Stimulated activated CD8-positive, alpha-beta memory T cell treated with anti-CD3 and anti-CD28 coated beads, Interleukin-12 subunit alpha, Interleukin-12 subunit beta, amount 100 ng/mL, for 4 hours (primary cell): ENCODE results near the gene CDS2.

Experiments used
- DNase-seq: peaks from one replicate; pipeline ENCODE4 v3.0.0-alpha.2; 2020; ENCODE audit warnings: low read depth

Gene CDS2

GRCh38 chr20:5119435-5120184 lies 7.2 kb upstream of the CDS2 start, which contains the start of gene PCNA:
PCNA (minus strand) TSS chr20:5119958; CDS start chr20:5119798, 160 bp downstream.
- peak; percentile 91 for DNase-seq

DNA sequence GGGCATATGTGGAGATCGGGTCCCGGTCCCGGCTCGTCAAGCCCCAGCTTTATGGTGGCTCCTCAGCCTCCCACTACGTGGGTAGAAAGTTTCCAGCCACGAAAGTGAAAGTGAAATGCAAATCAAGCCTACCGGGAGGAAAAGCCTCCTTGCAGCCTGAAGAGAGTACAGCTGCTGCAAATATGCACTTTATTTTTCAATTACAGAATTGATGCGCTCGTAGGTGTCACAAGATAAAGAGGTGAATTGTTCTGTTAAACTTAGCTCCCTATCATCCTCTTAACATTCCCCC lies 6.7 kb upstream of the CDS2 start:
- DNase-seq, result no peak

DNA sequence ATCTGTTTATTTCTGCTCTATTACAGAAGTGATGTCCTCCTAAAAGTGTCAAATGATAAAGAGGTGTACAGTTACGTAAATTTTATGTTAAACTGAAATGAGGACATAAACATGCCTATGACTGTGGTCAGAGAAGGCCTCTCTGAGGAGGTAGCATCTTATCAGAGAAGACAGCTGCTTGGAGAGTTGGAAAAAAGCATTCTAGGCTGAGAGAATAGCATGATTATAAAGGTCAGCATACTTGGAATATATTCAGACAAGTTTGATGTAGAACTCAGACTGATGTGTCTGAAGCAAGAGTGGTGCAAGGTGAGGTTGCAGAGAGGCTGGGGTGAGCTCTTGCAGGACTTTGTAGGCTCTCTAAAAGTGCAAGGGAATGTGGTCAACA lies 3.9 kb upstream of the CDS2 start:
- DNase-seq, result no peak

- peak; percentile 39 for DNase-seq
Measured at GRCh38 chr20:5127204-5127858, 523 bp downstream of the CDS2 start.

DNA sequence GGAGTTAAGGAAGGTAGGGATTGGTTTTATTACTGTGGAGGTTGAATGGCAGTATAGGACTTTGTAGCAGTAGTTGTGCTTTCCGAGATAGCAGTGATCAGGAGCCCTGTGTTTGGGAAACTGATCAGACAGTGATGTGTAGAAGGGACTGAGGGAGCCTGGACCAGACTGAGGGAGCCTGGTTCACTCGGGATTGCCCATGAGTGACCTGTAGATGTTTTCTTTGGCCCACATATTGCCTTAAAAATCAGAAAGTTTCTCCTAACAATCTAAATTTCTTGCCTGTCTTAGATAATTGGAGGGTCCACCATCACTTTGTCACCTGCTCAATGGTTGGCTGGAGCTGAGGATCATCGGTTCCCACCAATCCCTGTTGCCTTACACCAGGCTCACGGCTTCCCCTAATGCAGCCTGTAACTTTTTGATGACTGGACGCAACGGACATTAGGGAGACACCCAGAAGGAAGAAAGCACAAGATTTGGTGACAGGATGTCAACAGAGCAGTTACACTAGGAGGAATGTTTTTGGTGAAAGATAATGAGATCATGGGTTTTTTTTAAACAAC lies 1.1 kb downstream of the CDS2 start:
- no peak for DNase-seq

DNA sequence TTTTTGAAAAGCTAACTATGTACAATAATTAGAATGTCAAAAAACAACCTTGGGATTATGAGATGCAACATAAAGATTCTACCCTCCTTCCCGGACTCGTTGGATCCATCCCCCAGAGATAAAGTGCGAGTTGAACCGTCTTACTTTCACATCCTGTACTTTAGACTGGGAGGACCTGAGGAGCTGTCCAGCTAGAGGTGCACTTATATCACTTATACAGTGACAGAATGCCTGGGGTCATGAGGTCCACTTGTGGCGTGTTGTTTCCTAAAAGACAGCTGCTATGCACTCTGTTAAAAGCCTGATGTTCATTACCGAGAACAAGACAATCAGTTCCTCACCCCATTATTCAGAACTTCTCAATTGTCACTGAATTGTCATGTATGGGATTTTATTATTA lies 2.1 kb downstream of the CDS2 start:
- DNase-seq, result no peak

DNA sequence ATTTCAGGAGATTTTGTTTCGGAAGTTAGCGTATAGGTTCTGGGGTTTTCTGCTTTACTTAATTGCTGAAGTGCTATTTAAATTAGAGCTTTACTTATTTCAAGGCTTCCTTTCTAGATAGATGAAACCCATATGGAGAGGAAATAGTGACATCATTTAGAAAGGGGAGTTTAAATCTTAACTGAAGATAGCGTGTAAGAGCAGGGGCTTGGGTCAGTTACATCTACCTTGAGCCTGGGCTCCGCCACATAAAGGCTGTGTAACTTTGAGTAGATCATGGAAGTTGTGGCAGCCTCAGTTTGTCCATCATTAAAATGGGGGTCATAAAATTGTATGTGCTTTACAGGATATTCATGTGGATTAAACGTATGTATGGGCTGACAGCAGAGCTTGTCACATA lies 4.7 kb downstream of the CDS2 start:
- no peak for DNase-seq

- no peak for DNase-seq
Measured at GRCh38 chr20:5133998-5134397, 7.2 kb downstream of the CDS2 start.

DNA sequence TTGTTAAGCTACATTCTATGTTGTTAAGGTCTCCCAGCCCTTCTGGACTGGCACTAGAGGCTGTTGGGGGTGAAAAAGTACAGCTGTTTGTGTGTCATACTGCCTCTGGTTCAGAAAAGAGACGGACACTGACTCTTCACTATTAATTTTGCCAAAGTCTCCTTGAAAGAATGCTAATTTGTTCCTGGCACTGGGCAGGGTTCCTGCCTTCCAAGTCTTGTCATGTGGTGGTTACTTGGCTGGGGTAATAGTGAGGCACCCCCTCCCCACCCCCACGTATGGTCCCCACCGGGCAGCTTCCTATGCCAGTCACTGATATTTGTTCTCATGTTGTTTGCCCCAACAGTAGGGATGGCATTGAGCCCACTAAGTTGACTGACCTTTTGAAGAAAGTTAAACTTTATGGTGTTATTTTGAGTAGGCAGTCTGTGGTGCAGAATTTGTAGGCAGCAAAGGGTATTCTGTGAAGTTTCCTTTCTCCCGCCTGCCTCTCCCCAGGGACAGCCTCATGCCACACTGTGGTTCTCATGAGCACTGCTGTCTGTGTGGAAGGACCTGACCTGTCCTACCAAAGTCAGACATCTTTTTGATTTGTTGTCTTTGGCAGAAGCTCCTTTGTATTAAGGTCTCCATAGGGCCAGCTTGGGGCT lies 8.7 kb downstream of the CDS2 start:
- DNase-seq, result no peak

DNA sequence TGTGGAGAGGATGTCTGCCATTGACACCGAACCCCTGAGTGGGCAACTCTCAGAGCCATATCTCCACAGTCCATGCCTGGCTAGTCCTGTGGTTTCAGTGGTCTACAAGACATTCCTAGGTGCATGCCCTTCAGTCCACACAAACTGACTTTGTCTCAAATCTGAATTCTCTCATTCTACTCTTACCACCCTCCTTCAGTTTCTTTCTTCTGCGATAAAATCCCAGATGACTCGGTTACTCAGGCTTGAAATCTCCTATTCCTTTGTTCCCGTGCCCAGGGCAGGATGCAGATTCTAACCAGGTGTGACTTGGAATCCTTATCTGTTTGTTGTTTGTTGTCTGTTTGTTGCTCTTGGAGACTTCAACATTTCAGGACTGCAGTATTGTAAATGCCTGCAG lies 9.3 kb downstream of the CDS2 start:
- DNase-seq, result no peak

DNA sequence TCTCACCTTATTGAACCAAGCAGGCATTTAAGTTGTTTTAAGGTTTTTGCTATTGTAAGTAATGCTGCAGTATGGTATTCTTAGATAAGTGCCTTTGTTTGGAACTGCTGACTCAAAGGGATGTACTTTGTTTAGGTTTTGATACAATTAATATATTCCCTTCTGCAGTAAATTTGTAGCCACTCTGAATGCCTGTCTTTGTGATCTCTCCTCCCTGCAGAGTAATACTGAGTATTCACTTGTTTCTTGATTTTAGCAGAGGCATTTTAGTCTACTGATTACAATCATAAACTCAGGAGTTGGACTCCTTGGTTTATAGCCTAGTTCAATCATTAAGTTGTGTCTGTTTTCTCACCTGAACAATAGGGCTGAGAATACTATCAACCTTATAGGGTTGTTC lies 13.4 kb downstream of the CDS2 start:
- DNase-seq, result no peak

GRCh38 chr20:5141615-5142014 lies 14.8 kb downstream of the CDS2 start:
- DNase-seq, result no peak

- DNase-seq, result no peak
Measured at GRCh38 chr20:5143851-5144250, 17.0 kb downstream of the CDS2 start.

DNA sequence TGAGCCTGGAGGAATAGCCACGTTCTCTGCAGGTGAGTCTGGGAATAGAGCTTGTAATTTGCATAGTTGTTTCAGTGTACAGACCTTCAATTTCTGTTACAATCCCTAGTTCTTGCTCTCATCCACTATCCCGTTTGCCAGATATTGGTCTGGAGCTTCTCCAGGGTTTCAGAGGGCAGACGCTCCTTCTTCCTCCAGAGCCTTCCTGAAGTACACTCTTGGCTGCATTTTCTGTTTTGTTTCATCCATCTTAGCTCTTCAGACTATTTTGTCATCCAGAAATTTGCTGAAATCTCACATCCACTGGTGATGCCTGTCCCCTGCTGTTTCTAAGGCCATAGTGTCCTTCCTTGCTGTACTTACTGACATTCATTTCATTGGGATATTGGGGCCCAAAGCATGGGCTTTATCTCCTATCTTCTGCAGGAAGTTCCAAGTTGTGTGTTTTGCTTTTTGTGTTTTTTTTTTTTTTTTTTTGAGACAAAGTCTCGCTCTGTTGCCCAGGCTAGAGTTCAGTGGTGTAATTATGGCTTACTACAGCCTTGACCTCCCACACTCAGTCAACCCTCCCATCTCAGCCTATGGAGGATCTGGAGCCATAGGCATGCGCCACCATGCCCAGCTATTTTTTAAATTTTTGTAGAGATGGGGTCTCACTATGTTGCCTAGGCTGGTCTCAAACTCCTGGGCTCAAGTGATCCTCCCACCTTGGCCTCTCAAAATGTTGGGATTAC lies 18.7 kb downstream of the CDS2 start:
- DNase-seq, result no peak

GRCh38 chr20:5146099-5146668 lies 19.4 kb downstream of the CDS2 start:
- no peak for DNase-seq

DNA sequence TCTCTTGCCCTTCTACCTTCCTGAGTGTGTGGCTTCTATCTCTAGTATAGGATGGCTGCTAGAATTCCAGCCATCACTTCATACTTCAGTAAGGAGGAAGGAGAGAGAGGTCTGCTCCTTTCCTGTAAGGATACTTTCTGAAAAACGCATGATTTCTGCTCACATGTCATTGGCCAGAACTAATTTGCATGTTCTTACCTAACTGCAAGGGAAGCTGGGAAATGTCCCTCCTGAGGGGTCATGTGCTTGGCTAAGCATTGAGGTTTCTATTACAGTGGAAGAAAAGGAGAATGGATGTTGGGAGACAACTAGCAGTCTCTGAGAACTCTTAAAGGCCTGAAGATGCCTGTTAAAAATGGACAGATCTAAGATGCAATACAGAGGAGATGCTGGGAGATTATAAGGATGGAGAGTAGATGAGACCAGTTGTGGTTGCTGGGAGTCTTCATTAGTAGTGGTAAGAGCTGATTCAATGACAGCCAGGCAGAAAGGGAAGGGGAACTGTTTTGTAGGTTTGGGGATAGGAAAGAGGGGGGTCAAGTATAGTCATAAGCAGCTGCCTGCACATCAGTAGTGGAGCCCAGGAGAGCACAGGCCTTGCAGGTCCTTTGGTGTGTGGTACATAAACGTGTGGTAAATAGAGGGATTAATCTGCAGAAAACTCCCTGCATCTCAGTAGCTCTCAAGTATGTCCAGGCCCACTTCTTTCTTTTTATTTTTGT lies 20.2 kb downstream of the CDS2 start:
- DNase-seq, result no peak

DNA sequence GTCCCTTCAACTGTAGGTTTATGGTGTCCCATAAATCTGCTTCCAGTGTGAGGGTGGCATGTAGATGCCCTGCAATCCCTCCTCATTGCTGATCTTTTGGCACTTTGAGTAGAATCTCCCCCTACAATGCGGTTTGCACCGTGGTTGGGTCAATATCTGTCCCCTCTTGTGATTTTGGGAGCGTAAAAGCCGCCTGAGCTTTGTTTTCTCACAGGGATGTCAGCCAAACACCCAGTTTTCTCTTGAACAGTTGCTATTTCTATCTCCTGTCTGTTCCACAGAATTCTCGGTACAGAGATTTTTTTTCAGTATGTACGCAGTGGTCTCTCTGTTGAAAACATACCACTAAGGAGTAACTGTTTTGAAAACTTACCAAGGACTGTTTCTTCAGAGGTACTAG lies 21.8 kb downstream of the CDS2 start:
- no peak for DNase-seq

- DNase-seq, result no peak
Measured at GRCh38 chr20:5149892-5150225, 23.1 kb downstream of the CDS2 start.

- no peak for DNase-seq
Measured at GRCh38 chr20:5150226-5151076, 23.6 kb downstream of the CDS2 start.

DNA sequence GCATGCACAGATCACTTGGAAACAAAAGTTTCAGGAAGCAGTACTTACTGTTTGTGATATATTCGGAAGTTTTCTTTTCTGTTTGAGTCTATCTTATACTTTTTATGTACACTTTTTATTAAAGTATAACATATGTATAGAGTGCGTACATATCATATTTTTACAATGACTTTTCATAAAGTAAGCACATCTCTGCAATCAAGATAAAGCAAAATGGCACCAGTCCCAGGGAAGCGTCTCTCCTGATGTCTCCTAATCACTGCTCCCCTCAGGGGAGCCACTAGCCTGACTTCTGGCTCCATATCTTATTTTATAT lies 26.3 kb downstream of the CDS2 start:
- DNase-seq, result no peak
